Esophagus squamous epithelium (tissue), 4 donors: ENCODE measurements around the gene TNRC6B.

Experiments used
- POLR2A ChIP-seq, 4 donors: fragments of 450-650 bp; IDR thresholded peaks; one replicate each; pipeline ENCODE4 v1.6.1; 2017; ENCODE audit warnings: antibody characterized with exemption in 4 of 4, mild to moderate bottlenecking in 4 of 4, moderate library complexity in 3 of 4
- TF ChIP-seq, protein P1 (sequence below), 6 experiments: fragments of 450-650 bp in 4 of 6; fragments of 200-600 bp in 2 of 6; sonication (generic) in 2 of 6; IDR thresholded peaks; one replicate each; pipeline ENCODE4 v1.5.1; 2016 to 2019; ENCODE audit warnings: antibody characterized with exemption in 6 of 6, mild to moderate bottlenecking in 4 of 6, moderate library complexity in 4 of 6

DNA sequence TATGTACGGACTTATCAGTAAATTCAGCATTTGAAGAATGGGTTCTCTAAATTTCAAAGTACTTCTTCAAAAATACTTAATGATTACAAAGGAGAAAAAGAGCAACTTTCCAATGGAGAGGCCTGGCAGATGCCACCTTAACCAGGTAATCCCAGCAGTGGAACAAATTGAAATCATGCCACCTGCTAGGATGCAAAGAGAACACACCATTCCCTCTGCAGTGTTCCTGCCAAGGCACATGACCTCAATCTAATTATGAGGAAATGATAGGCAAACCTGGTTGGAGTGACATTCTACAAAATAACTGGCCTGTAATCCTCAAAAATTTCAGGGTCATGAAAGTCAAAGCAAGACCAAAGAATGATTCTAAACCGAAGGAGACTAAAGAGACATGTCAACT, 21.5 kb downstream of the TNRC6B start:
- TF ChIP-seq, protein P1, sequence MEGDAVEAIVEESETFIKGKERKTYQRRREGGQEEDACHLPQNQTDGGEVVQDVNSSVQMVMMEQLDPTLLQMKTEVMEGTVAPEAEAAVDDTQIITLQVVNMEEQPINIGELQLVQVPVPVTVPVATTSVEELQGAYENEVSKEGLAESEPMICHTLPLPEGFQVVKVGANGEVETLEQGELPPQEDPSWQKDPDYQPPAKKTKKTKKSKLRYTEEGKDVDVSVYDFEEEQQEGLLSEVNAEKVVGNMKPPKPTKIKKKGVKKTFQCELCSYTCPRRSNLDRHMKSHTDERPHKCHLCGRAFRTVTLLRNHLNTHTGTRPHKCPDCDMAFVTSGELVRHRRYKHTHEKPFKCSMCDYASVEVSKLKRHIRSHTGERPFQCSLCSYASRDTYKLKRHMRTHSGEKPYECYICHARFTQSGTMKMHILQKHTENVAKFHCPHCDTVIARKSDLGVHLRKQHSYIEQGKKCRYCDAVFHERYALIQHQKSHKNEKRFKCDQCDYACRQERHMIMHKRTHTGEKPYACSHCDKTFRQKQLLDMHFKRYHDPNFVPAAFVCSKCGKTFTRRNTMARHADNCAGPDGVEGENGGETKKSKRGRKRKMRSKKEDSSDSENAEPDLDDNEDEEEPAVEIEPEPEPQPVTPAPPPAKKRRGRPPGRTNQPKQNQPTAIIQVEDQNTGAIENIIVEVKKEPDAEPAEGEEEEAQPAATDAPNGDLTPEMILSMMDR (IDR thresholded peaks at IDR 0.05), result no peak
- TF ChIP-seq POLR2A (IDR thresholded peaks at IDR 0.05), result no peak
